SU-DHL-6 (cell line): Measurements from ENCODE around the gene RPH3AL.

Experiments
- H2AFZ ChIP-seq: fragments of 200-600 bp; sonication (generic); 2 replicates; pipeline ENCODE4 v1.6.1; 2014; ENCODE audit warnings: low read depth, mild to moderate bottlenecking, moderate library complexity, mixed read lengths, antibody characterized with exemption, low read length; ENCODE audit not compliant: severe bottlenecking
- H3F3A ChIP-seq: fragments of 200-600 bp; shearing (Covaris generic); 2 replicates; pipeline ENCODE4 v1.6.0; 2016; ENCODE audit warnings: antibody characterized with exemption, mild to moderate bottlenecking; ENCODE audit not compliant: insufficient read depth
- H3K27ac ChIP-seq: fragments of 200-600 bp; sonication (generic); 2 replicates; pipeline ENCODE4 v1.5.1; 2016; ENCODE audit warnings: low read depth, mild to moderate bottlenecking, low read length, moderate library complexity, mixed read lengths
- H3K27me3 ChIP-seq: fragments of 200-600 bp; sonication (generic), shearing (Covaris generic); 2 replicates; pipeline ENCODE4 v1.6.0; 2014; ENCODE audit warnings: mild to moderate bottlenecking, low read length
- H3K36me3 ChIP-seq: fragments of 200-600 bp; sonication (generic); 2 replicates; pipeline ENCODE4 v1.6.1; 2014; ENCODE audit warnings: mild to moderate bottlenecking, low read length, mixed read lengths
- H3K4me2 ChIP-seq: fragments of 300-600, 200-600 bp; shearing (Covaris generic), sonication (generic); 2 replicates; pipeline ENCODE4 v1.6.0; 2014; ENCODE audit warnings: low read length, low read depth, mild to moderate bottlenecking; ENCODE audit not compliant: poor library complexity, severe bottlenecking
- H3K4me3 ChIP-seq: fragments of 200-600 bp; sonication (generic); 2 replicates; pipeline ENCODE4 v1.5.1; 2014; ENCODE audit warnings: antibody characterized with exemption, low read length, mild to moderate bottlenecking, mixed read lengths; ENCODE audit not compliant: insufficient read depth, poor library complexity, severe bottlenecking
- H3K79me2 ChIP-seq: fragments of 200-600 bp; sonication (generic); 2 replicates; pipeline ENCODE4 v1.6.1; 2014; ENCODE audit warnings: mild to moderate bottlenecking, low read length, moderate library complexity; ENCODE audit not compliant: insufficient read depth
- H3K9ac ChIP-seq: fragments of 200-600 bp; sonication (generic); 2 replicates; pipeline ENCODE4 v1.7.0; 2014; ENCODE audit warnings: mild to moderate bottlenecking, low read length
- H3K9me2 ChIP-seq: fragments of 200-600 bp; sonication (generic); replicated peaks from 2 replicates; pipeline ENCODE4 v1.6.1; 2014; ENCODE audit warnings: low read length; ENCODE audit not compliant: insufficient read depth
- H3K9me3 ChIP-seq: fragments of 200-600 bp; sonication (generic); 2 replicates; pipeline ENCODE4 v1.6.1; 2014; ENCODE audit warnings: low read length, mixed read lengths; ENCODE audit not compliant: insufficient read depth
- H4K20me1 ChIP-seq: fragments of 200-600 bp; sonication (generic); 2 replicates; pipeline ENCODE4 v1.6.1; 2014; ENCODE audit warnings: low read depth, mild to moderate bottlenecking, antibody characterized with exemption, low read length, moderate library complexity, mixed read lengths
- EZH2phosphoT487 ChIP-seq: fragments of 200-600 bp; sonication (generic), shearing (Covaris generic); conservative IDR thresholded peaks from 2 replicates; pipeline ENCODE4 v1.6.1; 2018; ENCODE audit warnings: mild to moderate bottlenecking, antibody characterized with exemption, low read length, moderate library complexity, mixed read lengths
- TF ChIP-seq, protein P1 (sequence below): fragments of 200-600 bp; sonication (generic); IDR thresholded peaks from one replicate; pipeline ENCODE4 v1.5.1; 2017; ENCODE audit warnings: antibody characterized with exemption, mild to moderate bottlenecking, low read length, moderate library complexity; ENCODE audit not compliant: insufficient read depth, poor library complexity, severe bottlenecking

RPH3AL gene

DNA sequence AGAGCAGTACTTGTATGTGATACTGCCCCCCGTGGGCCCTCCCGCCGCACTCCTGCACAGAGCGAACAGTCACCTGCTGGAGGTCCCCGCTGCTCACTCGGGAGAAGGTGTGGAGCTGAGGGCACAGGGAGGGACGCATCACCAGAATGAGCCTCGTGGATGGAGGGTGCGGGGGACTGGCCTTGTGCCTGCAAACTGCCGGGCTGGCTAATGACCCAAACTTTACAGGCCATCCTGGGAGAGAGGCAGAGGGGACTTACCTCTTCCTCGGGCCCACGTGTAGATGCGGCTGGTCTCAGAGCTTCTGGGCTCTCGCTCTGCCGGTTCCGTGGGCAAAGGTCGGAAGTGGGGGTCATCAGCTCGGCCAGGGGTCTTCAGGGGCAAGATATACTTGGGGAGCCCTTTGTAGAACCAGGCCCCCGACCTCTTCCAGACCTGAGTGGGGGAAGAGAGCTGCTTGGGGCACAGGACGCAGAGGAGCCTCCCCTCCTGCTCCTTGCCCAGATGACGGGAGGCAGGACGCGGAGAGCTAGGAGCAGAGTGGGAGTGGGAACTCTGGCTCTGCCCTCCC is 105.7 kb downstream of the RPH3AL start:
- Histone ChIP-seq H3K36me3 (no peaks in the 10 kb centered on the region), H3K9me3 (no peaks in the 10 kb centered on the region), H3K79me2 (no peaks in the 10 kb centered on the region), H4K20me1 (no peaks in the 10 kb centered on the region), H3K4me3 (no peak overlapping the region), H3K9ac (no peak overlapping the region), H3K9me2 (no peaks in the 10 kb centered on the region), H3K27me3 (no peaks in the 10 kb centered on the region), H3F3A (peaks cover 8% of the 10 kb centered on the region), H3K4me2 (no peak overlapping the region), H3K27ac (no peak overlapping the region), H2AFZ (no peak overlapping the region)
- TF ChIP-seq, protein P1, sequence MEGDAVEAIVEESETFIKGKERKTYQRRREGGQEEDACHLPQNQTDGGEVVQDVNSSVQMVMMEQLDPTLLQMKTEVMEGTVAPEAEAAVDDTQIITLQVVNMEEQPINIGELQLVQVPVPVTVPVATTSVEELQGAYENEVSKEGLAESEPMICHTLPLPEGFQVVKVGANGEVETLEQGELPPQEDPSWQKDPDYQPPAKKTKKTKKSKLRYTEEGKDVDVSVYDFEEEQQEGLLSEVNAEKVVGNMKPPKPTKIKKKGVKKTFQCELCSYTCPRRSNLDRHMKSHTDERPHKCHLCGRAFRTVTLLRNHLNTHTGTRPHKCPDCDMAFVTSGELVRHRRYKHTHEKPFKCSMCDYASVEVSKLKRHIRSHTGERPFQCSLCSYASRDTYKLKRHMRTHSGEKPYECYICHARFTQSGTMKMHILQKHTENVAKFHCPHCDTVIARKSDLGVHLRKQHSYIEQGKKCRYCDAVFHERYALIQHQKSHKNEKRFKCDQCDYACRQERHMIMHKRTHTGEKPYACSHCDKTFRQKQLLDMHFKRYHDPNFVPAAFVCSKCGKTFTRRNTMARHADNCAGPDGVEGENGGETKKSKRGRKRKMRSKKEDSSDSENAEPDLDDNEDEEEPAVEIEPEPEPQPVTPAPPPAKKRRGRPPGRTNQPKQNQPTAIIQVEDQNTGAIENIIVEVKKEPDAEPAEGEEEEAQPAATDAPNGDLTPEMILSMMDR: no peak
- TF ChIP-seq EZH2phosphoT487: no peak

DNA sequence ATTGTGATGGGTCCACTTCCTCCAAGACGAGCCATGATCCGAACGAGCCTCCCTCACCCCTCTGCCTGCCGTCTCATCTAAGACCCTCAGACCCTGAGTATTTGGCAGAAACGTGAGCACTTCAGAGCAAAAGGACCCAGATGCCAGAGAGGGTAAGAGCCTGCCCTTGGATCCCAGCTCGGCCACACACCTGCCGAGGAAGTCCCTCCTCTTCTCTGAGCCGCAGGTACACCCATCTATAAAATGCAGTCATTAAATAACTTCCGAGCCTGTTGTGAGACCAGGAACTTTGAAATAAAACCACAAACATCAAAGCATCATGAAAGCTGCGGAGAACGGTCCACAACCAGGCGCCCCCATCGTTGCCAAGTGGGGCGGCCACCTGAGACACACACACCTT is 106.4 kb downstream of the RPH3AL start:
- no peak overlapping the region for H3K9ac ChIP-seq
- no peaks in the 10 kb centered on the region for H3K9me3 ChIP-seq
- no peak overlapping the region for H2AFZ ChIP-seq
- no peaks in the 10 kb centered on the region for H3K36me3 ChIP-seq
- no peak overlapping the region for H3K4me3 ChIP-seq
- no peaks in the 10 kb centered on the region for H3K79me2 ChIP-seq
- H3K9me2 ChIP-seq: no peaks in the 10 kb centered on the region
- H3K27me3 ChIP-seq: no peaks in the 10 kb centered on the region
- H3K27ac ChIP-seq: no peak overlapping the region
- no peak for TF ChIP-seq EZH2phosphoT487
- TF ChIP-seq, protein P1: no peak
- H3F3A ChIP-seq: peaks cover 15% of the 10 kb centered on the region
- H4K20me1 ChIP-seq: no peaks in the 10 kb centered on the region
- H3K4me2 ChIP-seq: no peak overlapping the region

DNA sequence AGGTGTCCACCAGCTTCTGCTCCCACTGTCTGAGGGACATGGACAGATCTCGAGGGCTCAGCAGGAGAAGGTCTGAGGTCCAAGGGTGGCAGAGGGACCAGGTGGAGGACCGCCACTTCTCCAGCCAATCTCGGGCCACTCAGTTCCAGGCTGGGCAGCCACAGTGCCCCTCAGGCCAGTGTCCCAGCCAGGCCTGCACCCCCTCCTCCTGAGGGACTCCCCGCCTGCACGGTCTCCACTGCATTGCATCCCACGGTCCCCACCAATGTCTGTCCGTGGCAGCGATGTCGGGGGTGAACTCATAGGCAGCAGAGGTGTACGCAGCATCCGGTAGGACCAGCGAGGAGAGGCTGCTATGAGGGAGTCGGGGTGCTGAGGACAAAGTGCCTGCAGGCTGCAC is 107.0 kb downstream of the RPH3AL start:
- no peak overlapping the region for H3K4me3 ChIP-seq
- H4K20me1 ChIP-seq: no peaks in the 10 kb centered on the region
- H3K27ac ChIP-seq: no peak overlapping the region
- H3K9me2 ChIP-seq: no peaks in the 10 kb centered on the region
- H2AFZ ChIP-seq: no peak overlapping the region
- H3K79me2 ChIP-seq: no peaks in the 10 kb centered on the region
- no peak overlapping the region for H3K9ac ChIP-seq
- no peaks in the 10 kb centered on the region for H3K9me3 ChIP-seq
- H3F3A ChIP-seq: peaks cover 15% of the 10 kb centered on the region
- TF ChIP-seq, protein P1: no peak
- TF ChIP-seq EZH2phosphoT487: no peak
- no peaks in the 10 kb centered on the region for H3K27me3 ChIP-seq
- no peak overlapping the region for H3K4me2 ChIP-seq
- no peaks in the 10 kb centered on the region for H3K36me3 ChIP-seq
